HT-29 (cell line): ENCODE measurements around the gene IFNA7. TPM values are rescaled to one million over a fixed set of nuclear protein-coding genes. Genes with fewer than 3 reads are reported as not detected.
"Not testable (repeated sequence)": the region's sequence is repeated elsewhere in the genome, so short reads cannot be mapped to it uniquely, and the experiment has no call there.

Experiments
- DNase-seq: peaks from one replicate; pipeline ENCODE4 v3.0.0-alpha.2; 2015; ENCODE audit warnings: low spot score
- small RNA-seq: library from RNA; depleted of rRNA; stranded (forward); fragments of <200 nt; gene quantifications from one replicate; pipeline ENCODE3, GENCODE V24; 2014
- total RNA-seq: library from RNA; depleted of rRNA; stranded (reverse); fragments of >200 nt; shearing (Covaris generic); gene quantifications from 2 replicates; pipeline ENCODE4 v1.2.3, GENCODE V29; 2014; rRNA removed

Gene IFNA7
- total RNA-seq, 1 experiment from 2014 or later: not detected

- peak; percentile 34 for DNase-seq
Measured at GRCh38 chr9:21182810-21183736, 18.9 kb downstream of the IFNA7 start.

- no peak for DNase-seq
Measured at GRCh38 chr9:21174671-21175070, 27.3 kb downstream of the IFNA7 start.

- DNase-seq: no peak
Measured at GRCh38 chr9:21172156-21172555, 29.8 kb downstream of the IFNA7 start.

GRCh38 chr9:21171351-21171750, 30.7 kb downstream of the IFNA7 start:
- DNase-seq: no peak

GRCh38 chr9:21166560-21166959, 35.4 kb downstream of the IFNA7 start, which contains the start of gene IFNA21:
TSS of gene IFNA21 (minus strand) at chr9:21166660. CDS start at chr9:21166612, 48 bp downstream.
- DNase-seq: not testable (repeated sequence)

- no peak for DNase-seq
Measured at GRCh38 chr9:21165516-21165915, 36.5 kb downstream of the IFNA7 start.

- no peak for DNase-seq
Measured at GRCh38 chr9:21160178-21160577, 41.8 kb downstream of the IFNA7 start.

GRCh38 chr9:21155501-21155900, 46.5 kb downstream of the IFNA7 start:
- DNase-seq: no peak

GRCh38 chr9:21154018-21154608, 47.9 kb downstream of the IFNA7 start:
- DNase-seq: peak; percentile 15

GRCh38 chr9:21153336-21154017, 48.5 kb downstream of the IFNA7 start:
- no peak for DNase-seq

Small RNA genes within 50 kb of the gene (small RNA-seq; reads per million reads assigned to genes)
- gene RF00019: not detected

Other genes starting within 250 kb of the IFNA7 start
- gene HACD4, start 170.6 kb downstream of the IFNA7 start, total RNA-seq: not detected in 2 replicates
- not detected in 2 replicates for gene IFNB1, start 124.3 kb downstream of the IFNA7 start, total RNA-seq
- not detected in 2 replicates for gene IFNW1, start 60.4 kb downstream of the IFNA7 start, total RNA-seq
- gene IFNA21, start 35.5 kb downstream of the IFNA7 start, total RNA-seq: not detected in 2 replicates
- gene IFNA4, start 14.6 kb downstream of the IFNA7 start, total RNA-seq: not detected in 2 replicates
- gene IFNA10, start 4.9 kb upstream of the IFNA7 start, total RNA-seq: not detected in 2 replicates
- gene IFNA16, start 15.1 kb upstream of the IFNA7 start, total RNA-seq: not detected in 2 replicates
- not detected in 2 replicates for gene IFNA17, start 26.0 kb upstream of the IFNA7 start, total RNA-seq
- not detected in 2 replicates for gene IFNA14, start 37.8 kb upstream of the IFNA7 start, total RNA-seq
- not detected in 2 replicates for gene IFNA5, start 103.1 kb upstream of the IFNA7 start, total RNA-seq
- 8.8 and 10.0 TPM in 2 replicates for gene KLHL9, start 133.2 kb upstream of the IFNA7 start, total RNA-seq
- not detected in 2 replicates for gene IFNA6, start 148.7 kb upstream of the IFNA7 start, total RNA-seq
- gene IFNA13, start 165.9 kb upstream of the IFNA7 start, total RNA-seq: not detected in 2 replicates
- not detected in 2 replicates for gene IFNA2, start 183.2 kb upstream of the IFNA7 start, total RNA-seq
- gene IFNA8, start 206.9 kb upstream of the IFNA7 start, total RNA-seq: not detected in 2 replicates
- not detected in 2 replicates for gene IFNA1, start 238.2 kb upstream of the IFNA7 start, total RNA-seq